Stomach (tissue), 4 donors: ENCODE measurements around the gene SMARCA4.

Experiments
- CTCF ChIP-seq, 7 experiments: fragments of 450-650 bp in 4 of 7; fragments of 200-600 bp in 3 of 7; sonication (generic) in 3 of 7; IDR thresholded peaks; one replicate each; pipeline ENCODE4 v1.5.1; 2016 to 2019; ENCODE audit warnings: antibody characterized with exemption in 7 of 7, control low read depth in 2 of 7, mild to moderate bottlenecking in 1 of 7
- POLR2A ChIP-seq, 4 donors: fragments of 450-650 bp; IDR thresholded peaks; one replicate each; pipeline ENCODE4 v1.6.1; 2016; ENCODE audit warnings: antibody characterized with exemption in 4 of 4, control low read depth in 2 of 4, mild to moderate bottlenecking in 1 of 4, moderate library complexity in 1 of 4

GRCh38 chr19:10915130-10916091 lies 45.4 kb upstream of the SMARCA4 start:
- TF ChIP-seq POLR2A (IDR thresholded peaks at IDR 0.05): no peak
- TF ChIP-seq CTCF (IDR thresholded peaks at IDR 0.05): no peak
